GM21367 (cell line): ENCODE results near the gene ATG9B.

ENCODE experiments used
- ATAC-seq: cut with Tn5 transposase; IDR thresholded peaks from one replicate; pipeline ENCODE4 v1.9.1; 2021; ENCODE audit not compliant: unreplicated experiment

Gene ATG9B

GRCh38 chr7:150986099-150986512 lies 38.2 kb downstream of the ATG9B start:
- ATAC-seq = no peak

- ATAC-seq = no peak
These were observed 40.4 kb downstream of the ATG9B start for GRCh38 chr7:150983893-150984368.

GRCh38 chr7:150982351-150982750 lies 41.9 kb downstream of the ATG9B start:
- no peak for ATAC-seq

GRCh38 chr7:150981644-150982043 lies 42.6 kb downstream of the ATG9B start:
- ATAC-seq = no peak

- no peak for ATAC-seq
These were observed 43.6 kb downstream of the ATG9B start for GRCh38 chr7:150980663-150981062.

- no peak for ATAC-seq
These were observed 44.4 kb downstream of the ATG9B start for GRCh38 chr7:150979713-150980390.

DNA sequence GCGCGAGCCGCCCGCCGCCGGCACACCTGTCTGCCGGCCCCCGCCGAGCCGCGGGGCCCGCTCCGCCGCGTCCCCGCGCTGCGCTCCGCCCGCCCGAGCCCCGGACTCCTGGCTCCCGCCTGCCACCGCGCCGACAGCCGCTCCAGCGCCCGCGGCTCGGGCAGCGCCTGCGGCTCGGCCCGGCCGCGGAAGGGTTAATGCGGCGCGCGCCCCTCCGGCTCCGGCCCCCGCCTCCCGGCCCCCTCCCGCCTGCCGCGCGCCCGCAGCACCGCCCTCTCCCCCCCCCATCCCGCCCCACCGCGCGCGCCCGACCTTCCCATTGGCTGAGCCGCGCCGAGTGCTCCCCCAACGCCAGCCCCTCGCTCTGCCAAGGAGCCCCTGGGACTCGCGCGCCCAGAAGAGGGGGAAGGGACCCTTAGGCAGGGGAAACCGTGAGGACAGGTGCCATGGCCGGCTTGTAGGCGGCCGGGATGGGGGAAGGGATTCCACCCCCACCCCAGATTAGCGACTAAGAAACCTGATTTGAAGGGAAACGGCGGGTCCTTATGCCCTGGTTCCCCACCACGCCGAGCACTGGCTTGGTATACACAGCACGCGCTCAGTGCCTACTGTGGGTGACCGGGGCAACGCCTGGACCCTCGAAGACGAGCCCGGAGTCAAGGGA lies 46.0 kb downstream of the ATG9B start, which contains the start of gene KCNH2:
TSS of gene KCNH2 (minus strand) at position 196 of the 664 bp plus-strand sequence. CDS start 408 bp downstream, outside the sequence.
- ATAC-seq = no peak

- ATAC-seq = no peak
These were observed 46.7 kb downstream of the ATG9B start for GRCh38 chr7:150977382-150978125.

DNA sequence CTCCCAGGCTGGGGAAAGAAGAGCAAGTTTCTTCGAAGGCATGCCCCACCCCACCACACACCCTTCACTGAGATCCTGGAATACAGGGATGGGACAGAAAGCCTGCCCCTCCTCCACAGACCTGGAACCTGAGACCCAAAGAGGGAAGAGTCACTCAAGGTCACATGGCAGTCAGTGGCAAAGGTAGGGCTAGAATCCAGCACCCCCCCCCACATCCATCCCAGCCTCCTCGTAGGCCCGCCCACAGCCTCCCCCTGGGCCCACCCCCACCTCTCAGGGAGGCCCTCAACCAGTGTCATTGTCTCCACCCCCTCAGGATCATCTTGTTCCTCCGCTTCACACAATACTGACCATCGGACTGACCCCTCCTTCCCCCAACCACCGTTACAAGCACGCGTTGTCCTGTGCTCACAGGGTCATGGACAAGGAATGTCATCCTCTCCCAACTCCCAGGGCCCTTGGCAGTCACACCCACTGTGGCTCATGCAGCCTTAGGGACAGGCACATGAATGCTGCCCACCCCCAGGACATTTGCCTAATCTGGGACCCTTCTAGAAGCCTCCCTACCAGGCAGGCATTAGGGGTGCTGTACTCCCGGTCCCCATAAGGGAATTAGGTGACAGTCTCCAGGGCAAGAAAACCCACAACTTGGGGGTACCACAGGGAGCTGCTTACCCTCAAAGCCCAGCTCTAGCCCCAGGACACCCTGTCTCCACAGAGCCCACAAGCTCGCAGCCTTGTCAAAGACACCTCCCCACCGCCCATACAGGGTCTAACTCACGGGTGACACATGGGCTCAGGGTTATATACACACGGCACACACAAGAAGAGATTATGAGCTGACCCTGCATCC lies 47.5 kb downstream of the ATG9B start:
- ATAC-seq = no peak

DNA sequence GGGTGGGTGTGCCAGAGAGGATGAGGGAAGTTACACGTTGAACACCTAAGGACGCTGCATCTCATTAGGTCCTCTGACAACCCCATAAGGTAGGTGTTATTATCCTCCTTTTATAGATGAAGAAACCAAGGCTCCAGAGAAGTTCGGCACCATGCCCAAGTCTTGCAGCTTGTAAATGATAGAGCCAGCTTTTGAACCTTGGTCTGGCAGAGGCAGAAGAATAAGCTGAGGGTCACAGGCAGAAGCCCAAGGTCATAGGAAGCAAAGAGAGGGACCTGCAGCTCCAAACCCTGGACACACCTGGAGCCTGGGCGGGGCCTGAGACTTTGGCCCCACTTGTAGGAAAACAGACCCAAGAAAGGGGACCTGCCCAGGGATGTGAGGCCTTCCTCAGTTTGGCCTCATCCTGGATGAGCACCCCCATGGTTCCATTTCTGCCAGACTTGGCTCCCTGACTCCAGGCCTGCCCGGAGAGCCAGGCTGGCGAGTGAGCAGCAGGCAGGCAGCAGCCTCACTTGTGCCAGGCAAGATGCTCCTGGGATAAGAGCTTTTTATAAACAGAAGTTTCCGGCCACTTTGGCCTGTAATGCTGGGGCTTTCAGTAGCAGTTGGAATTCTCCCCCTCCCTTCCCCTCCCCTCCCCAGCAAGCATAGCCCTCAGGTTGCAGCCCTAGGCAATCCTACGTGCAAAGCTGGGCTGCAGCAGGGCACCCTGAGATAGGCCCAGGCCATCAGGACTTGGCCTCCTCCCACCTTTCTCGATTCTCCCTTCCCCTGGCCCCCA lies 48.6 kb downstream of the ATG9B start:
- no peak for ATAC-seq

- peak; percentile 57 for ATAC-seq
These were observed 49.6 kb downstream of the ATG9B start for GRCh38 chr7:150974468-150975391.

DNA sequence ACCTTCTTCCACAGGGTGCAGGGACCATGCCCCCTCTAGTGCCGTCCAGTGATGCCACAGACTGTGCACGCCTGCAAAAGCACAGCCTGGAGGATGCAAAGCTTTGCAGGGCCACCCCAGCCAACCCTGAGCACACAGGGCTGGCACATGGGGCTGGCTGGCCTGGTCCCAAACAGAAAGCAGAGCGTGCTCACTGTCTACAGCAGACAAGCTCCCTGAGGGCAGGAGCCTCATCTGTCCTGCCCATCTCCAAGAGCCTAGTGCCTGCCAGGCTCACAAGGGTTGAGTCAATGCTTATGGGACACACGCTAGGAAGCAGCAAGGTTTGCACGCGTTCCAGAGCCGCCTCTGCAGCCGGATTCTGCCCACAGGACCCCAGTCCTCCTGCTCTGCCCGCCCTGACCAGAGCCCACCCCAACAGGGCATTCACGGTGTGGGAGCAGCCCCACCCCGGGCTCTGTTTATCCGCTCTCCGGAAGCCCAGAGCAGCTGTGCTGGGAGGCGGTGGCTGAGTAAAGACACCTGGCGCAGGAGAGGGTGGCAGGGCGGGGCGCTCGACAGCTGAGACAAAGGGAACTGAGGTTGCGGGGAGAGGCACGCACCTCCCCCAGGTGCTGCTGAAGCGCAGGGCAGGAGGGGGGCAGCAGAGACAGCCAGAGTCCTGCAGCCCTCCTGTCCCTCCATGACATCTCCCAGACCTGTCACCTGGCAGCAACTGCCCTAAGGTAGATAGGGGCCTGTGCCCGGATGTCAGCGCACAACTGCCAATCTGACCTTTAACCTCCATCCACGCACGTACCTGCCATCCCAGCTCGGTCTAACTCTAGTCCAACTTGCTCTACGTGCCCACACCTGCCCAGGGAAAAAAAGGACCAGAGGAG lies 50.5 kb downstream of the ATG9B start:
- ATAC-seq = peak; percentile 3

GRCh38 chr7:150972741-150973140 lies 51.6 kb downstream of the ATG9B start:
- no peak for ATAC-seq

GRCh38 chr7:150972023-150972468 lies 52.2 kb downstream of the ATG9B start:
- no peak for ATAC-seq

- no peak for ATAC-seq
These were observed 52.9 kb downstream of the ATG9B start for GRCh38 chr7:150971242-150972022.

- no peak for ATAC-seq
These were observed 53.9 kb downstream of the ATG9B start for GRCh38 chr7:150970424-150970823.

DNA sequence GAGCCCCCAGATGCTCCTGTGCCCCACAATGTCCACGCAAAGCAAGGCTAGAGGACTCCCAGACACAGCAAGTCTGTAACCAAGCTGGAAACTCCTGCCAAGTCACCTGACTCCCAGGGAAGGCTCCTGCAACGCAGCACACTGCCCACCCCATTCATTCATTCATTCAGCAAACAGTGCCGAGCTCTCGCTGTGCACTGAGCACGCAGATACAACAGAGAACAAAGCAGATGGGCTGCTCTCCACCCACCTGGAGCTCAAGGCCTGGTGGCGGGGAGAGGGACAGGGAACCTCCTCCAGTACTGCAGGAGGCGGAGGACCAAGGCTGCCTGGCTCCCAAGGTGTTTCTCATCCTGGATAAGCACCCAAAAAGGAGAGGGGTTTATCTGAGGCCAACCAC lies 54.8 kb downstream of the ATG9B start:
- ATAC-seq = no peak
